NOMO-1 (cell line): Measurements from ENCODE around the gene TXNDC12.
"Not testable (repeated sequence)": the region's sequence is repeated elsewhere in the genome, so short reads cannot be mapped to it uniquely, and the experiment has no call there.

Experiments used
- DNase-seq, 2 experiments: peaks; one replicate each; lab custom pipeline; 2025; ENCODE audit not compliant: unreplicated experiment in 2 of 2; lab: John Stamatoyannopoulos, UW

The TXNDC12 gene

GRCh38 chr1:52055066-52055865 is at the start of gene TXNDC12:
Gene TXNDC12, minus strand, starts transcription at chr1:52055191. Its CDS starts 95 bp downstream, at chr1:52055096.
- peak; percentile 80 to 90 for DNase-seq

- peak in 1 of 2 experiments; percentile 16 for DNase-seq
Measured at GRCh38 chr1:52102336-52103013, 47.5 kb upstream of the TXNDC12 start.

- no peak for DNase-seq
Measured at GRCh38 chr1:52098139-52098871, 43.3 kb upstream of the TXNDC12 start.

GRCh38 chr1:52096216-52096615 is 41.2 kb upstream of the TXNDC12 start:
- peak in 1 of 2 experiments; percentile 25 for DNase-seq

GRCh38 chr1:52094300-52094699 is 39.3 kb upstream of the TXNDC12 start:
- DNase-seq: not testable (repeated sequence)

GRCh38 chr1:52087892-52088291 is 32.9 kb upstream of the TXNDC12 start:
- DNase-seq: not testable (repeated sequence)

GRCh38 chr1:52080014-52080415 is 25.0 kb upstream of the TXNDC12 start:
- DNase-seq: no peak

- not testable (repeated sequence) for DNase-seq
Measured at GRCh38 chr1:52077277-52077676, 22.3 kb upstream of the TXNDC12 start.

GRCh38 chr1:52072291-52072690 is 17.3 kb upstream of the TXNDC12 start:
- no peak for DNase-seq

- no peak for DNase-seq
Measured at GRCh38 chr1:52070704-52071103, 15.7 kb upstream of the TXNDC12 start.

GRCh38 chr1:52063192-52063591 is 8.2 kb upstream of the TXNDC12 start:
- DNase-seq: no peak

- no peak for DNase-seq
Measured at GRCh38 chr1:52060822-52061221, 5.8 kb upstream of the TXNDC12 start.

- DNase-seq: no peak
Measured at GRCh38 chr1:52059888-52060287, 4.9 kb upstream of the TXNDC12 start.

- no peak for DNase-seq
Measured at GRCh38 chr1:52059321-52059720, 4.3 kb upstream of the TXNDC12 start.

GRCh38 chr1:52057876-52058415 is 3.0 kb upstream of the TXNDC12 start:
- DNase-seq: peak in 1 of 2 experiments; percentile 29

- DNase-seq: no peak
Measured at GRCh38 chr1:52057255-52057654, 2.3 kb upstream of the TXNDC12 start.

- DNase-seq: no peak
Measured at GRCh38 chr1:52056937-52057231, 1.9 kb upstream of the TXNDC12 start.

- peak; percentile 93 to 97 for DNase-seq
Measured at GRCh38 chr1:52056163-52056936, 1.4 kb upstream of the TXNDC12 start, which contains the start of gene BTF3L4. Gene BTF3L4, plus strand, starts transcription at chr1:52056295. Its CDS starts 3,553 bp downstream, at chr1:52059848.

GRCh38 chr1:52055866-52056162 is 823 bp upstream of the TXNDC12 start:
- no peak for DNase-seq

GRCh38 chr1:52054496-52055065 is 410 bp downstream of the TXNDC12 start:
- DNase-seq: peak in 1 of 2 experiments; percentile 55
